Smooth muscle cell (in vitro differentiated cells): ENCODE data around the gene HERC6. TPM values are rescaled to one million over a fixed set of nuclear protein-coding genes. Genes with fewer than 3 reads are reported as not detected.
"Not testable (repeated sequence)": the region's sequence is repeated elsewhere in the genome, so short reads cannot be mapped to it uniquely, and the experiment has no call there.

Source experiments
- DNase-seq: peaks from one replicate; lab custom pipeline; 2025; ENCODE audit not compliant: unreplicated experiment; lab: John Stamatoyannopoulos, UW
- H2AFZ ChIP-seq: fragments of 200-600 bp; sonication (generic); 2 replicates; pipeline ENCODE4 v1.6.0; 2016; ENCODE audit warnings: antibody characterized with exemption, low read depth, mild to moderate bottlenecking
- H3F3A ChIP-seq: fragments of 200-600 bp; sonication (generic); 2 replicates; pipeline ENCODE4 v1.6.0; 2017; ENCODE audit warnings: antibody characterized with exemption, low read depth
- H3K27ac ChIP-seq: fragments of 200-600 bp; sonication (generic); 2 replicates; pipeline ENCODE4 v1.5.1; 2016; ENCODE audit warnings: low read depth, mild to moderate bottlenecking
- H3K27me3 ChIP-seq: fragments of 200-600 bp; sonication (generic); 2 replicates; pipeline ENCODE4 v1.6.1; 2016; ENCODE audit warnings: low read depth, mild to moderate bottlenecking
- H3K36me3 ChIP-seq: fragments of 200-600 bp; sonication (generic); 2 replicates; pipeline ENCODE4 v1.5.1; 2016; ENCODE audit warnings: low read depth
- H3K4me1 ChIP-seq: fragments of 200-600 bp; sonication (generic); 2 replicates; pipeline ENCODE4 v1.5.1; 2016; ENCODE audit warnings: low read depth
- H3K4me2 ChIP-seq: fragments of 200-600 bp; sonication (generic); 2 replicates; pipeline ENCODE4 v1.6.0; 2016; ENCODE audit warnings: mild to moderate bottlenecking
- H3K4me3 ChIP-seq: fragments of 200-600 bp; sonication (generic); 2 replicates; pipeline ENCODE4 v1.5.1; 2016; ENCODE audit warnings: mild to moderate bottlenecking
- H3K79me2 ChIP-seq: fragments of 200-600 bp; sonication (generic); 2 replicates; pipeline ENCODE4 v1.6.0; 2016; ENCODE audit warnings: low read depth, mild to moderate bottlenecking
- H3K9ac ChIP-seq: fragments of 200-600 bp; sonication (generic); 2 replicates; pipeline ENCODE4 v1.6.0; 2016; ENCODE audit warnings: low read depth
- H3K9me3 ChIP-seq: fragments of 200-600 bp; sonication (generic); replicated peaks from 2 replicates; pipeline ENCODE4 v1.5.1; 2016; ENCODE audit warnings: low read depth
- H4K20me1 ChIP-seq: fragments of 200-600 bp; sonication (generic); 2 replicates; pipeline ENCODE4 v1.6.0; 2016; ENCODE audit warnings: low read depth
- CTCF ChIP-seq: fragments of 200-600 bp; sonication (generic); IDR thresholded peaks from 2 replicates; pipeline ENCODE4 v1.5.1; 2017; ENCODE audit warnings: borderline replicate concordance, mild to moderate bottlenecking, antibody characterized with exemption; ENCODE audit not compliant: insufficient read depth, poor library complexity, severe bottlenecking
- whole genome bisulfite sequencing: methylation state at CpG from one replicate; pipeline ENCODE4 v1.1.7; 2016; ENCODE audit warnings: low lambda C conversion rate; 5-methylcytosine and 5-hydroxymethylcytosine counted together
- polyA plus RNA-seq: library from polyadenylated mRNA; unstranded; fragments of >200 nt; fragmentation: Nextera tagmentation; extraction: Ambion mirVana; gene quantifications from 2 replicates; pipeline ENCODE4 v1.2.1, GENCODE V29; 2016
- total RNA-seq: library from RNA; depleted of rRNA; stranded (reverse); fragments of >200 nt; gene quantifications from 2 replicates; pipeline ENCODE4 v1.2.3, GENCODE V29; 2014

Gene HERC6
- total and polyA plus RNA-seq, 2 experiments from 2014 or later = 0.39 to 0.45 TPM

- Histone ChIP-seq H2AFZ (peak overlapping the region; percentile 61), H4K20me1 (no peaks in the 10 kb centered on the region), H3K36me3 (no peaks in the 10 kb centered on the region), H3K27me3 (no peaks in the 10 kb centered on the region), H3K79me2 (no peaks in the 10 kb centered on the region), H3K9me3 (no peaks in the 10 kb centered on the region), H3K4me2 (peak overlapping the region; percentile 59), H3K4me3 (no peak overlapping the region), H3K9ac (peak overlapping the region; percentile 21), H3F3A (peaks cover 11% of the 10 kb centered on the region), H3K4me1 (no peaks in the 10 kb centered on the region), H3K27ac (peak overlapping the region; percentile 75)
- WGBS = 23% methylated on average over 8 of the region's 8 CpGs
- no peak for TF ChIP-seq CTCF
- DNase-seq = peak; percentile 1
Measured at GRCh38 chr4:88341227-88342192, 37.1 kb upstream of the HERC6 start.

- H4K20me1 ChIP-seq, H3F3A ChIP-seq, H3K9me3 ChIP-seq, H2AFZ ChIP-seq, H3K4me2 ChIP-seq, H3K79me2 ChIP-seq, H3K9ac ChIP-seq, H3K36me3 ChIP-seq, H3K4me1 ChIP-seq, H3K27ac ChIP-seq, H3K27me3 ChIP-seq, H3K4me3 ChIP-seq, DNase-seq: not testable (repeated sequence)
- WGBS = 98% methylated on average over 3 of the region's 3 CpGs
Measured at GRCh38 chr4:88346902-88347301, 31.8 kb upstream of the HERC6 start.

- not testable (repeated sequence) for DNase-seq, H3K27ac ChIP-seq, H3K4me3 ChIP-seq, H3K9ac ChIP-seq, H3F3A ChIP-seq, H3K27me3 ChIP-seq, H3K79me2 ChIP-seq, H3K9me3 ChIP-seq, H4K20me1 ChIP-seq, H3K4me1 ChIP-seq, H2AFZ ChIP-seq, H3K4me2 ChIP-seq, H3K36me3 ChIP-seq
- 91% methylated on average over 7 of the region's 7 CpGs for WGBS
Measured at GRCh38 chr4:88348761-88349160, 29.9 kb upstream of the HERC6 start.

GRCh38 chr4:88350786-88351185 lies 27.9 kb upstream of the HERC6 start:
- Histone ChIP-seq H4K20me1 (no peaks in the 10 kb centered on the region), H3K27ac (no peak overlapping the region), H3K4me2 (no peak overlapping the region), H3F3A (no peaks in the 10 kb centered on the region), H3K27me3 (no peaks in the 10 kb centered on the region), H3K79me2 (no peaks in the 10 kb centered on the region), H2AFZ (no peak overlapping the region), H3K36me3 (no peaks in the 10 kb centered on the region), H3K4me1 (no peaks in the 10 kb centered on the region), H3K4me3 (no peak overlapping the region), H3K9ac (no peak overlapping the region), H3K9me3 (no peaks in the 10 kb centered on the region)
- TF ChIP-seq CTCF = no peak
- DNase-seq = no peak
- 59% methylated on average over 4 of the region's 4 CpGs for WGBS
